ENCODE data around the gene RAPGEF5.

RAPGEF5 gene

DNA sequence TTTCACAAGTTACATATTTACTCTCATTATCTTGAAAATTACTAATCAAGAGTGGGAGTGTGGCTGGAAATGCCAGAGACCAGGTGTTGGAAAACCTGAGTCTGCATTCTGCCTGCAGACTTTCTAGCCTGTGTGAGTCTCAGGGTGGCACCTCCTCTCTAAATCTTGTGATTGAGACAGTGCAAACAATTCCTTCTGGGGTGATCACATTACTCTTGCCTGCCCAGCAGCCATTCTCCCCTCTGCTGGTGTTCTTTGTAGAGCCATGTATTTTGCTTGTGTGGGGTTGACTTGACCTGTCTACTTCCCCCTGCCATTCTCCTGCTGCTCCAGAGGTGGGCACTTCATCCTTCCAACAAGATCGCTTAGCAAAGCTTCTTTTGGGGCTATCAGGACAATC, 101.1 kb downstream of the RAPGEF5 start:
- in situ Hi-C loops (cut with HindIII; ENCODE audit: low pct_ligation_motif_present, low sequenced_read_pairs), result no loop called here
- TF ChIP-seq, protein P1, sequence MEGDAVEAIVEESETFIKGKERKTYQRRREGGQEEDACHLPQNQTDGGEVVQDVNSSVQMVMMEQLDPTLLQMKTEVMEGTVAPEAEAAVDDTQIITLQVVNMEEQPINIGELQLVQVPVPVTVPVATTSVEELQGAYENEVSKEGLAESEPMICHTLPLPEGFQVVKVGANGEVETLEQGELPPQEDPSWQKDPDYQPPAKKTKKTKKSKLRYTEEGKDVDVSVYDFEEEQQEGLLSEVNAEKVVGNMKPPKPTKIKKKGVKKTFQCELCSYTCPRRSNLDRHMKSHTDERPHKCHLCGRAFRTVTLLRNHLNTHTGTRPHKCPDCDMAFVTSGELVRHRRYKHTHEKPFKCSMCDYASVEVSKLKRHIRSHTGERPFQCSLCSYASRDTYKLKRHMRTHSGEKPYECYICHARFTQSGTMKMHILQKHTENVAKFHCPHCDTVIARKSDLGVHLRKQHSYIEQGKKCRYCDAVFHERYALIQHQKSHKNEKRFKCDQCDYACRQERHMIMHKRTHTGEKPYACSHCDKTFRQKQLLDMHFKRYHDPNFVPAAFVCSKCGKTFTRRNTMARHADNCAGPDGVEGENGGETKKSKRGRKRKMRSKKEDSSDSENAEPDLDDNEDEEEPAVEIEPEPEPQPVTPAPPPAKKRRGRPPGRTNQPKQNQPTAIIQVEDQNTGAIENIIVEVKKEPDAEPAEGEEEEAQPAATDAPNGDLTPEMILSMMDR (IDR thresholded peaks at IDR 0.05; ENCODE audit: low read depth, low read length, missing control alignments), result no peak
- Histone ChIP-seq H3K27me3 (replicated peaks) (no peaks in the 10 kb centered on the region), H3K36me3 (replicated peaks) (no peaks in the 10 kb centered on the region), H3K4me3 (ENCODE audit: low read depth, low read length) (no peak overlapping the region), H3K27ac (no peak overlapping the region)
- no peak for DNase-seq

DNA sequence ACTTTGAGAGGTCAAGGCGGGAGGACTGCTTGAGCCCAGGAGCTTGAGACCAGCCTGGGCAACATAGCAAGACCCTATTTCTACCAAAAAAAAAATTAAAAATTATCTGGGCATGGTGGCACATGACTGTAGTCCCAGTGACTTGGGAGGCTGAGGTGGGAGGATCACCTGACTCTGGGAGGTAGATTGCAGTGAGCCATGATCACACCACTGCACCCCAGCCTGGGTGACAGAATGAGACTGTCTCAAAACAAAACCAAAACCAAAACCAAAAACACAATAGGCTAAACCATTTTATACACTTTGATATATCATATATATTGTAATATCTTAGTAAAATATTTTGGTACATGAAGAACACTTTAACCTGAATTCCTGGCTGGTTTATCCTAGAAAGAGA, 101.6 kb downstream of the RAPGEF5 start:
- H3K36me3 ChIP-seq (replicated peaks), result no peaks in the 10 kb centered on the region
- TF ChIP-seq, protein P1 (IDR thresholded peaks at IDR 0.05; ENCODE audit: low read depth, low read length, missing control alignments), result no peak
- no peak for DNase-seq
- H3K27me3 ChIP-seq (replicated peaks), result no peaks in the 10 kb centered on the region
- no peak overlapping the region for H3K27ac ChIP-seq
- no peak overlapping the region for H3K4me3 ChIP-seq (ENCODE audit: low read depth, low read length)
- in situ Hi-C loops (cut with HindIII; ENCODE audit: low pct_ligation_motif_present, low sequenced_read_pairs), result no loop called here

DNA sequence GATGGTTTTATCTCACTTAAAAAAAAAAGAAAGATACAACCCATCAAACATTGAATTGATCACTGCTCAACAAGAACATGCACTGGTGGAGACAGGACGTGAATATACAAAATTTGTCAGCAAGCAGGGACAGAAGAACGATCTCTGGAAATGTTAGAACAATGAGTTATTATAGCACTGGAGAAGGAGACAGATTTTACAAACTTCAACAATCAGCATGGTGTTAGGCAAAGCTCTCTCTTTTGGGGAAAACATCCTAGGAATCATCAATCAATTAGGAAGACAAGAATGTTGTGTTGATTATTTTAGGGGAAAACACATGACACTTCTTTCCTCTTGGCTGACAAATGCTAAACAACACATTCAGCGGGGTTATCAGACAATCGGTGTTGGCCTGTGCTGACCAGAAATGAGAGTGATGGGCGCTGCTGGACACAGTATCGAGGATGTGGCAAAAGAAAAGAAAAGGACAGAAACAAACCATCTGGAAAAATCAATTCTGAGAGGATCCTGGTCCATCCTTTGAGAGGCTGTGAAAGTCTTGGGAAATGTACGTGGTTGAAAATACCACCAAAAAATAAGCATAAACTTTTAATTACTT, 103.9 kb downstream of the RAPGEF5 start:
- no peaks in the 10 kb centered on the region for H3K36me3 ChIP-seq (replicated peaks)
- DNase-seq, result no peak
- TF ChIP-seq, protein P1 (IDR thresholded peaks at IDR 0.05; ENCODE audit: low read depth, low read length, missing control alignments), result no peak
- no peak overlapping the region for H3K4me3 ChIP-seq (ENCODE audit: low read depth, low read length)
- no peaks in the 10 kb centered on the region for H3K27me3 ChIP-seq (replicated peaks)
- H3K27ac ChIP-seq, result no peak overlapping the region
- in situ Hi-C loops (cut with HindIII; ENCODE audit: low pct_ligation_motif_present, low sequenced_read_pairs), result no loop called here

DNA sequence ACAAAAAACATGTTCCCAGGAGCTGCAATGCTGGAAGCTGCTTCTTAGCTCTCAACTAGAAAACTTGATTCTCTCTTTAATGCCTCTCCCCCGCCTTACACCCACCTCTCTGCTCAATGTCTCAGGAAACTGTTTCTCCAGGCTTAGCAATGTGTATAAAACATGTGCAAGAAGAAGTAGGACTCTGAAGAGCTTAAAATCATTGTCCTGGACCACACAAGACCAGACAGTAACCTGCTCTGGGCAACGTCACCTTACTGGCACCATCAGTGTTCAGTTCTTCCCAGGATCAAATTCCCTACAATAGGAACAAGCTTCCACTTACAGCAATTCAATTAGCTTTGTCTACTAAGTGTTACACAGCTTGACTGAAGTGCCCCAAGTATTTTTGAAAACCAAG, 104.9 kb downstream of the RAPGEF5 start:
- Histone ChIP-seq H3K4me3 (ENCODE audit: low read depth, low read length) (no peak overlapping the region), H3K27me3 (replicated peaks) (no peaks in the 10 kb centered on the region), H3K27ac (no peak overlapping the region), H3K36me3 (replicated peaks) (no peaks in the 10 kb centered on the region)
- in situ Hi-C loops (cut with HindIII; ENCODE audit: low pct_ligation_motif_present, low sequenced_read_pairs), result no loop called here
- DNase-seq, result no peak
- TF ChIP-seq, protein P1 (IDR thresholded peaks at IDR 0.05; ENCODE audit: low read depth, low read length, missing control alignments), result no peak

DNA sequence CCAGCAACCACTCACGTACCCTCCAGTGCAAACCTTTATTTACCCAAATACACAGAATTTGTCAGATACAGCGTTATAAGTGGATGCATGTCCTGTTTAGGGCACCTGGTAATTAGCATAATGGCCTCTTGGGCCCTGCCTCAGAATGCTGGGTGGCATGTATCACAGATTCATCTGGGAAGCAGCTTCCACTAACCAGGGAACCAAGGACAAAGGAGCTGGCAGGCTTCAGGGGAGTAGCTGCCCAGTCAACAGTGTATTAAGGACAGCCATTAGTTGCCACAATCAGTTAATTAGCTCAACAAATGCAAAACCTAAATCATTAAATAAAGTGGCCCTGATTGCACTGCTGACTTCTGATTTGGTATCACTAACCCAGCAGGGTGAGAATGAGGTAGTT, 105.7 kb downstream of the RAPGEF5 start:
- TF ChIP-seq, protein P1 (IDR thresholded peaks at IDR 0.05; ENCODE audit: low read depth, low read length, missing control alignments), result no peak
- DNase-seq, result no peak
- no peaks in the 10 kb centered on the region for H3K36me3 ChIP-seq (replicated peaks)
- no peak overlapping the region for H3K4me3 ChIP-seq (ENCODE audit: low read depth, low read length)
- H3K27ac ChIP-seq, result no peak overlapping the region
- in situ Hi-C loops (cut with HindIII; ENCODE audit: low pct_ligation_motif_present, low sequenced_read_pairs), result no loop called here
- no peaks in the 10 kb centered on the region for H3K27me3 ChIP-seq (replicated peaks)

DNA sequence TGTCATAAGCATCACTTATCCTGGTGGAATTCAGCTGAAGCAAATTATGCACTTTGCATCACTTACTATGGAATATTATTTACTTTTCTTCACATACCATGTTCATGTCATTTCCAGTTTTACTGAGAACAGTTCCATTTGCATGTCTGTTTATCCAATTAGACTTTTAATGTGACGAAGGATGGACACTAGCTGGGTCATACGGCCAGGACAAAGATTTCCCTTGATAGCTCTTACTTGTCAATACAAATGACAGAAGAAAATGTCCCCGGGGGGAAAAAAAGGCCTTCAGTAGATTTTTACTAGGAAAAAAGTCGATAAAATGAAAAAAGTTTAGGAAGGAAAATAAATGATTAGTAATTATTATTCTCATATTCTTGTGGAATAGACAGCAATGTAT, 106.6 kb downstream of the RAPGEF5 start:
- Histone ChIP-seq H3K27me3 (replicated peaks) (no peaks in the 10 kb centered on the region), H3K27ac (no peak overlapping the region), H3K4me3 (ENCODE audit: low read depth, low read length) (no peak overlapping the region), H3K36me3 (replicated peaks) (no peaks in the 10 kb centered on the region)
- no peak for DNase-seq
- in situ Hi-C loops (cut with HindIII; ENCODE audit: low pct_ligation_motif_present, low sequenced_read_pairs), result no loop called here
- TF ChIP-seq, protein P1 (IDR thresholded peaks at IDR 0.05; ENCODE audit: low read depth, low read length, missing control alignments), result no peak

Measured in brain microvascular endothelial cell (primary cell).